Measurements from ENCODE around the gene MPL. TPM values are rescaled to one million over a fixed set of nuclear protein-coding genes. Genes with fewer than 3 reads are reported as not detected.

Gene MPL
- total RNA-seq, 3 donors from 2014 or later, result not detected

DNA sequence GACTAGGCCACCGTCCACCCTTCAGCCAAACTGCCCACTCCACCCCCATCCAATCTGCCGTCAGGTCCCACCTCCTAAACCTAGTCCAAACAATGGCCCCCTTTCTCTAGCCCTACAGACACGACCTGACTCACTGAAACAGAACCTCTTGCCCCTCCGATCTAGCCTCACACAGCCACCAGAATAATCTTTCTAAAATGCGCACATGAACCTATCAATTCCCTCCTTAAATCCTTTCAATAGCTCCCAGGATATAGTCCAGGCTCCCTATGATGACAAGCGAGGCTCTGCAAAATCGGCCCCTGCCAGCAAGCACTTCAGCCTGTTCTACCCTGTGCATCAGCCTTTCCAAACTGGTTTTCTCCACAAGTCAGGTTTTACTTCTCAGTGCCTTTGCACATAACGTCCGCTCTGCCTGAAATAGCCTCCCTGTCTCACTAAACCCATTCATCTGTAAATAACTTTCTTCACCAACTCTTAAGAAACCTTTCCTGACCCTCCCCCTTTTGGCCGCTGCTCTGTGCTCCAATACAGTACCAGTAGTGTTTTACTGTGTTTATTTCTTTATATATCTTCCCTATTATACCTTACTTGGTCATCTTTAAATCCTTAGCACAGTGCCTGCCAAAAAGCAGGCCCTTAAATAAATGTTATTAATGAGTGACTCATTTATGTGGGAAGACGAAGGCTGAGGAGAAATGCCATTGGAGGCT lies 12.1 kb downstream of the MPL start:
- no peaks in the 10 kb centered on the region for H3K27me3 ChIP-seq
- H3K27ac ChIP-seq, result peak overlapping the region; percentile 97 to 99
- DNase-seq (ENCODE audit: low spot score in 2 of 2), result peak in 1 of 2 donors; percentile 30
- intact Hi-C loops (cut with DNase I; ENCODE audit: low total_unique reads), result no loop called here
- H3K4me3 ChIP-seq, result peak overlapping the region; percentile 48 to 74 (median 67)
- no peaks in the 10 kb centered on the region for H3K36me3 ChIP-seq
- H3K9me3 ChIP-seq, result no peaks in the 10 kb centered on the region
- no peaks in the 10 kb centered on the region for H3K4me1 ChIP-seq
- TF ChIP-seq, protein P1, sequence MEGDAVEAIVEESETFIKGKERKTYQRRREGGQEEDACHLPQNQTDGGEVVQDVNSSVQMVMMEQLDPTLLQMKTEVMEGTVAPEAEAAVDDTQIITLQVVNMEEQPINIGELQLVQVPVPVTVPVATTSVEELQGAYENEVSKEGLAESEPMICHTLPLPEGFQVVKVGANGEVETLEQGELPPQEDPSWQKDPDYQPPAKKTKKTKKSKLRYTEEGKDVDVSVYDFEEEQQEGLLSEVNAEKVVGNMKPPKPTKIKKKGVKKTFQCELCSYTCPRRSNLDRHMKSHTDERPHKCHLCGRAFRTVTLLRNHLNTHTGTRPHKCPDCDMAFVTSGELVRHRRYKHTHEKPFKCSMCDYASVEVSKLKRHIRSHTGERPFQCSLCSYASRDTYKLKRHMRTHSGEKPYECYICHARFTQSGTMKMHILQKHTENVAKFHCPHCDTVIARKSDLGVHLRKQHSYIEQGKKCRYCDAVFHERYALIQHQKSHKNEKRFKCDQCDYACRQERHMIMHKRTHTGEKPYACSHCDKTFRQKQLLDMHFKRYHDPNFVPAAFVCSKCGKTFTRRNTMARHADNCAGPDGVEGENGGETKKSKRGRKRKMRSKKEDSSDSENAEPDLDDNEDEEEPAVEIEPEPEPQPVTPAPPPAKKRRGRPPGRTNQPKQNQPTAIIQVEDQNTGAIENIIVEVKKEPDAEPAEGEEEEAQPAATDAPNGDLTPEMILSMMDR (IDR thresholded peaks at IDR 0.05), result no peak
- TF ChIP-seq POLR2A (IDR thresholded peaks at IDR 0.05), result no peak

DNA sequence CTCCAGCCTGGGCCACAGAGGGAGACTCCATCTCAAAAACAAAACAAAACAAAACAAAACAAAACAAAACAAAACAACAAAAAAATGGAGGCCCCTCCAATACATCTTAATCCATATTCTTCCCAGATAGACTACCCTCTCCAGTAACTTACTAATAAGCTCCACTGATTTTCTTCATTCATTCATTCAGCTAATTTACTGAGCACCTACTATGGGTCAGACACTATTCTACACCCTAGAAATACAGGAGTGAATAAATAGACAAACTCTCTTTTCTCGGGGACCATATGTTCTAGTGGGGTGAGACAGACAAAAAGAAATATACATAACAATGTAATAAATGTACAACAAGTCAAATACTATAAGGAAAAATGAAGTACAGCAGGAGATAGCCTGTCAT lies 13.4 kb downstream of the MPL start:
- DNase-seq (ENCODE audit: low spot score in 2 of 2), result no peak
- Histone ChIP-seq H3K4me1 (no peaks in the 10 kb centered on the region), H3K36me3 (no peaks in the 10 kb centered on the region), H3K27ac (no peak overlapping the region), H3K4me3 (no peak overlapping the region), H3K27me3 (no peaks in the 10 kb centered on the region), H3K9me3 (no peaks in the 10 kb centered on the region)
- intact Hi-C loops (cut with DNase I; ENCODE audit: low total_unique reads), result no loop called here
- TF ChIP-seq, protein P1 (IDR thresholded peaks at IDR 0.05), result no peak
- no peak for TF ChIP-seq POLR2A (IDR thresholded peaks at IDR 0.05)
- TF ChIP-seq POLR2AphosphoS5 (IDR thresholded peaks at IDR 0.05), result no peak

DNA sequence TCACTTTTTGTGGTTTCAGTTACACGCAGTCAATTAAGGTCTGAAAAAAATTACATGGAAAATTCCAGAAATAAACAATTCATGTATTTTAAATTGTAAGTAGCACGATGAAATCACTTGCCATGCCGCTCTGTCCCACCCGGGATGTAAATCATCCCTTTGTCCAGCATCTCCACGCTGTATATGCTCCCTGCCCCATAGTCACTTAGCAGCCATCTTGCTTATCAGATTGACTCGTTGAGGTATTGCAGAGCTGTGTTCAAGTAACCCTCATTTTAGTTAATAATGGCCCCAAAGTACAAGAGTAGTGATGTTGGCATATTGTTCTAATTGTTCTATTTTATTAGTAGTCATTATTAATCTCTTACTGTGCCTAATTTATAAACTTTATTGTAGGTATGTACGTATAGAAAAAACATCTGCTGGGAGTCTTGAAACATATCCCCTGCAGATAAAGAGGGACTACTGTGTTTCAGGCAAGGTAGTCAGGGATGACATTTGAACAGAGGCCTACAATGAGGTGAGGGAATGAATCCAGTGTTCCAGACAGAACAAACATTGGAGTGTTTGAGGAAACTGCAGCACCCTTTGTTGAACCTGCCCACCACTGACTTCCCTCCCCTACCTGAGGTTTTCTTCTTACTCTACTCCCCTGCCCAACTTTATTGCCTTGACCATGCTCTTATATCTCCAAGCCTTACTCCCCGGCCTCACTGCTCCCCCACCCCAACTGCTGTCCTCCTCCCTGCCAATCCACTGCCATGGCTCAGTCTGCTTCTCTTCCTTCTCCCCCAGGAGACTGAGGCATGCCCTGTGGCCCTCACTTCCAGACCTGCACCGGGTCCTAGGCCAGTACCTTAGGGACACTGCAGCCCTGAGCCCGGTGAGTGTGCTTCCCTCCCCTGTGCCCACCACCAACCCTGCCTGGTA lies 14.1 kb downstream of the MPL start:
- H3K27ac ChIP-seq, result no peak overlapping the region
- intact Hi-C loops (cut with DNase I; ENCODE audit: low total_unique reads), result no loop called here

DNA sequence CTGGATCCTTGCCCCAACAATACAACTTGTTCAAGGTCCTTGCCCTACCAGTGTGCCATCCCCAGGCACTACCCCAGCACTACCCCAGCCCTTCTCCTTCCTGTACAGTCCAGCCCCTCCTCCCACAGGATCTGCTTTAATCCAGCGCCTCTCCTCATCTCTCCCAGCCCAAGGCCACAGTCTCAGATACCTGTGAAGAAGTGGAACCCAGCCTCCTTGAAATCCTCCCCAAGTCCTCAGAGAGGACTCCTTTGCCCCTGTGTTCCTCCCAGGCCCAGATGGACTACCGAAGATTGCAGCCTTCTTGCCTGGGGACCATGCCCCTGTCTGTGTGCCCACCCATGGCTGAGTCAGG lies 14.7 kb downstream of the MPL start:
- Histone ChIP-seq H3K4me1 (no peaks in the 10 kb centered on the region), H3K9me3 (no peaks in the 10 kb centered on the region), H3K36me3 (no peaks in the 10 kb centered on the region), H3K27me3 (no peaks in the 10 kb centered on the region), H3K4me3 (no peak overlapping the region), H3K27ac (no peak overlapping the region)
- DNase-seq (ENCODE audit: low spot score in 2 of 2), result no peak
- TF ChIP-seq POLR2A (IDR thresholded peaks at IDR 0.05) (no peak), POLR2AphosphoS5 (IDR thresholded peaks at IDR 0.05) (no peak)
- TF ChIP-seq, protein P1 (IDR thresholded peaks at IDR 0.05), result no peak
- intact Hi-C loops (cut with DNase I; ENCODE audit: low total_unique reads), result no loop called here

More for the DNA sequence above, 14.1 kb downstream of the MPL start:
- TF ChIP-seq POLR2A (IDR thresholded peaks at IDR 0.05), result no peak
- TF ChIP-seq POLR2AphosphoS5 (IDR thresholded peaks at IDR 0.05), result no peak
- TF ChIP-seq, protein P1 (IDR thresholded peaks at IDR 0.05), result no peak
- Histone ChIP-seq H3K9me3 (no peaks in the 10 kb centered on the region), H3K4me3 (no peak overlapping the region), H3K4me1 (no peaks in the 10 kb centered on the region), H3K36me3 (no peaks in the 10 kb centered on the region), H3K27me3 (no peaks in the 10 kb centered on the region)
- no peak for DNase-seq (ENCODE audit: low spot score in 2 of 2)

DNA sequence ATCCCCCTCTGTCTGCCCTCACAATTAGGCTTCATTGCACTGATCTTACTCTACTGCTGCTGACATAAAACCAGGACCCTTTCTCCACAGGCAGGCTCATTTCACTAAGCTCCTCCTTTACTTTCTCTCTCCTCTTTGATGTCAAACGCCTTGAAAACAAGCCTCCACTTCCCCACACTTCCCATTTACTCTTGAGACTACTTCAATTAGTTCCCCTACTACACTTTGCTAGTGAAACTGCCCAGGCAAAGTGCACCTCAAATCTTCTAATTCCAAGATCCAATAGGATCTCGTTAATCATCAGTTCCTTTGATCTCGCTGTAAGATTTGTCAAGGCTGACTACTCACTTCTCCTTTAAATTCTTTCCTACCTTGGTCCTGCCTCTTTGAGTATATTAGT lies 15.3 kb downstream of the MPL start:
- no peak overlapping the region for H3K27ac ChIP-seq
- H3K4me1 ChIP-seq, result peaks cover 0 to 3% of the 10 kb centered on the region in 2 donors
- no peaks in the 10 kb centered on the region for H3K36me3 ChIP-seq
- intact Hi-C loops (cut with DNase I; ENCODE audit: low total_unique reads), result no loop called here
- H3K27me3 ChIP-seq, result no peaks in the 10 kb centered on the region
- DNase-seq (ENCODE audit: low spot score in 2 of 2), result no peak
- TF ChIP-seq, protein P1 (IDR thresholded peaks at IDR 0.05), result no peak
- TF ChIP-seq POLR2A (IDR thresholded peaks at IDR 0.05), result no peak
- TF ChIP-seq POLR2AphosphoS5 (IDR thresholded peaks at IDR 0.05), result no peak
- no peaks in the 10 kb centered on the region for H3K9me3 ChIP-seq
- no peak overlapping the region for H3K4me3 ChIP-seq
